GM20000 (cell line): ENCODE data around the gene KRT222.

Experiments used
- DNase-seq: peaks from one replicate; pipeline ENCODE4 v3.0.0; 2012; ENCODE audit warnings: low spot score
- TF ChIP-seq, protein P1 (sequence below): IDR thresholded peaks from 2 replicates; pipeline ENCODE4 v1.5.1; 2012; ENCODE audit warnings: mild to moderate bottlenecking, control low read depth; ENCODE audit errors: extremely low read depth, missing control alignments

The KRT222 gene

DNA sequence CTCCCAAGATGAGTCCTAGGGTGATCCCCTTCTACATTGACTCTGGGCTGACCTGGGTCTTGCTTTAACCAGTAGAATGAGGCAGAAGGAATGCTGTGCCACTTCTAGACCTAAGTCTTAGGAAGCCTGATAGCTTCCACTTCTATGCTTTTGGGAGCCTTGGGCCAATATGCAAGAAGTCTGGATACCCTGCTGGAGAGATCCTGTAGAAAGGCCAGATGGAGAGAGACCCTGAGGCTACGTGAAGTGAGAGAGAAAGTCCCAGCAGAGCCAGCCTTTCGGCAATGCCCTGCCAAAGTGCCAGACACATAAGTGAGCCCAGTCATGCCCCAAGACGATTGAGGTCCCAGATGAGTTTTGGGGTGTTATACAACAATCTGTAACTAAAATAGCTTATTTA lies 1.7 kb downstream of the KRT222 start:
- TF ChIP-seq, protein P1, sequence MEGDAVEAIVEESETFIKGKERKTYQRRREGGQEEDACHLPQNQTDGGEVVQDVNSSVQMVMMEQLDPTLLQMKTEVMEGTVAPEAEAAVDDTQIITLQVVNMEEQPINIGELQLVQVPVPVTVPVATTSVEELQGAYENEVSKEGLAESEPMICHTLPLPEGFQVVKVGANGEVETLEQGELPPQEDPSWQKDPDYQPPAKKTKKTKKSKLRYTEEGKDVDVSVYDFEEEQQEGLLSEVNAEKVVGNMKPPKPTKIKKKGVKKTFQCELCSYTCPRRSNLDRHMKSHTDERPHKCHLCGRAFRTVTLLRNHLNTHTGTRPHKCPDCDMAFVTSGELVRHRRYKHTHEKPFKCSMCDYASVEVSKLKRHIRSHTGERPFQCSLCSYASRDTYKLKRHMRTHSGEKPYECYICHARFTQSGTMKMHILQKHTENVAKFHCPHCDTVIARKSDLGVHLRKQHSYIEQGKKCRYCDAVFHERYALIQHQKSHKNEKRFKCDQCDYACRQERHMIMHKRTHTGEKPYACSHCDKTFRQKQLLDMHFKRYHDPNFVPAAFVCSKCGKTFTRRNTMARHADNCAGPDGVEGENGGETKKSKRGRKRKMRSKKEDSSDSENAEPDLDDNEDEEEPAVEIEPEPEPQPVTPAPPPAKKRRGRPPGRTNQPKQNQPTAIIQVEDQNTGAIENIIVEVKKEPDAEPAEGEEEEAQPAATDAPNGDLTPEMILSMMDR, result no peak
- no peak for DNase-seq

DNA sequence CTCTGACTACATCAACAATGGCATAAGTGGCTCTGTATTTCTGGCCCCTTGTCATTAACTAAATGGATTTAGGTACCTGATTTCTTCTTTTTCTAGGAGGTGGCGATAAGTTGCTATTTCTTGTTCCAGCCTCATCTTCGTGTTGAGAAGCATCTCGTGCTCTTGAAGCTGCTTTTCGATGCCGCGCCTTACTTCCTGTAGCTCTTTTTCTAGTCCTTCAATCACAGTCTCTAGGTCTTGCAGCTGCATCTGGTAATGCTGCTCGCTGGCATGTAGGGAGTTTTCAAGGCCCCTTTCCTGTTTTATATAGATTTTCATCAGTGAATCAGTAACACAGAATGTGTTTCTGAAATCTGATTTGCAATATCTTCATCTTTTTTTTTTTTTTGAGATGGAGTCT lies 5.1 kb downstream of the KRT222 start:
- no peak for DNase-seq
- TF ChIP-seq, protein P1, result no peak

DNA sequence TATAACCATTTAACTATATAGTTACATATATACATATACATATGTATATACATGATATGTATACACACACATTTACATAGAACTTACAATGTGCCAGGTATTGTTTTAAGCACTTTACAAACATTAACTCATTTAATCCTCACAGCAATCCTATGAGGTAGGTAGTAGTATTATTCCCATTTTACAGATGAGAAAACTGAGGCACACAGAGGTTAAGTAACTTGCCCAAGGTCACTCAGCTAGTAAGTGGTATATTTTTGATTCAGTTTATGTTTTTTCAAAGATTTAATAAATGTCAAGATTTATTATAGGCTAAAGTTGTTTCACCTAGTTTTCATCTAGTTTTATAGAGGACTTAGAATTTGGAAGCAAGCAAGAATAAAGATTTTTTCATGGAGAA lies 6.6 kb downstream of the KRT222 start:
- DNase-seq, result no peak
- TF ChIP-seq, protein P1, result no peak

DNA sequence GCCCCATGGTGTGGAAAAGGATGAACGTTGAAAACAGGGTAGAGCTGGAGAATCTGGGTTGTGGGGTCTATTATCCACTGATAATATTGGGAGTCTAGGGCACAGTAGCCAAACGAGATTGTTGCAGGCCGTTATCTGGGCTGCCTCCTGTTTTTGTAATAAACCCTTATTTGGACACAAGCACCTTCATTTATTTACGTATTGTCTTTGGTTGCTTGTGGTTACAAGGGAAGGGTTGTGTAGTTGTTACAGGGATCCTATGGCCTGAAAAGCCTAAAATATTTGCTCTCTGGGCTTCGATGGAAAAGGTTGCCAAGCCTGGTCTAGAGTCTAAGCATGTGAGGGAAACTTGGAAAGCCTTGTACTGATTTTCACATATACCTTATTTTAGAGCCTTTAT lies 13.0 kb downstream of the KRT222 start:
- TF ChIP-seq, protein P1, result no peak

DNA sequence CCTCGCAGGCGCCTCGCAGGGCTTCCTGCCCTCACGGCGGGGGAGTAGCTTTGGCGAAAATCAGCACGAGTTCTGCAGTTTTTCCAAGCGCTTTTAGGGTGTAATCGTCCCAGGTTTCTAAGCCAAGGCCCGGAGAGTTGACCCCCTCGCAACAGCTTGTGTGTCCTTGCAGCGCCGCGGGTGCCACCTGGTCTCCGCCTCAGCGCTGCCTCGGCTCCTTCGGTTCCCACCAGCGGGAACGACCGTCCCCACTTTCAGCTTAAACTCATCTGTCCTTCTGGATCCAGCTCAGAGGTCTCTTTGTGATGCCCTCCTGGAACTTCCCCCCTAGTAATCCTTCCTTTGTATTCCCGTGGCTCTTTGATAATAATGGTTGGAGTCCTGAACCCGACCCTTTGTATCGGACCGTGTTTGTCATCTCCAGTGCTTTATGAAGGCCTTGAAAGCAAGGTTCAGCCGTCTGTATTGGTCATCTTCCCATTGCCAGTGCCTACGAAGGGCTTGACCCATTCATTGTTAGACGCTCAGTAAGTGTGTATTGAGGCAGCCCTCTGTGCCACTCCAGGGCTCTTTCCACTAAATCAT lies 16.5 kb downstream of the KRT222 start:
- TF ChIP-seq, protein P1, result no peak
- DNase-seq, result no peak

More for the DNA sequence above, 13.0 kb downstream of the KRT222 start:
- DNase-seq, result no peak

DNA sequence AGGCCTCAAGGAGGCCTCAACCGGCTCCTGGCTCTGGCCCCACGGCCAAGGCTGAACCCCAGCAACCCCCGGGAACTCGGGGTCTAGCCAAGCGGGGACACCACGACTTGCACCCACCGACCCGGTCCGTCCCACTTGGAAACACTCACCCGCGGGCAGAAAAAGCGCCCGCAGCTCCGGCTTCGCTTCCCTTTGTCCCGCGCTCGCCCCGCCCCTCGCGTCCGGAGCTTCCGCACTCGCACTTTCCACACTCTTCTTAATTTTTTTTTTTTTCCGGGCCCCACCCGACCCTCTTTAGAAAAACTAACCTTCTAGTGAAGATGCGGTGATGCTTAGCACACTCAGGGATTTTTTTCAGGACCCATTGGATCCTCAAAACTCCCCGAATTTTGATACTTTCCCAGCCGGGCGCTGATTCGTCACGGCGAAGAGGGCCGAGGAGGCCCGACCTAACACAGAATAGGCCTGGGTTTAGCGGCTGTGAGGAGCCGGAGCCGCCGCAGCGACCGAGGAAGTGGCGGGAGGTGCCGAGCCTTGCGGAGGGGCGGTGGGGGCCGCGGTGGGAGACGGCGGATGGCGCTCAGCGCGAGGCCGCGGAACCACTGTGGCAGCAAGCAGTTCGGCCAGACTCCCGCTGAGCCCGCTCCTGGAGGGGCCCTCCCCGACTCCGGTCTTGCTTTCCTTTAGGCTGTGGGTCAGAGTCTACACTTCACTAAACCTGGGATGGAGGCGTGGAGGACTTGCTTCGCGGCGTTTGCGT lies 17.2 kb downstream of the KRT222 start, which contains the start of gene SMARCE1:
TSS of gene SMARCE1 (minus strand) at position 195 of the 760 bp plus-strand sequence. CDS start 2,016 bp downstream, outside the sequence.
- TF ChIP-seq, protein P1, result no peak
- DNase-seq, result peak; percentile 76
